Kidney epithelial cell (primary cell): Measurements from ENCODE around the gene PRX. TPM values are rescaled to one million over a fixed set of nuclear protein-coding genes. Genes with fewer than 3 reads are reported as not detected.

Experiments used
- DNase-seq: peaks from one replicate; pipeline ENCODE4 v3.0.0-alpha.2; 2010; ENCODE audit warnings: low read depth
- H3K27me3 ChIP-seq: 2 replicates; pipeline ENCODE4 v1.6.0; 2011; ENCODE audit warnings: low read length; ENCODE audit not compliant: control insufficient read depth, insufficient read depth
- H3K36me3 ChIP-seq: 2 replicates; pipeline ENCODE4 v1.5.1; 2011; ENCODE audit warnings: low read length; ENCODE audit not compliant: control insufficient read depth, insufficient read depth
- H3K4me3 ChIP-seq: 2 replicates; pipeline ENCODE4 v1.5.1; 2011; ENCODE audit warnings: low read depth, mild to moderate bottlenecking, control low read depth, low read length
- CTCF ChIP-seq: IDR thresholded peaks from 2 replicates; pipeline ENCODE4 v1.5.1; 2011; ENCODE audit warnings: mild to moderate bottlenecking, moderate library complexity, low read length, control low read depth, inconsistent platforms; ENCODE audit not compliant: insufficient read depth, poor library complexity, severe bottlenecking
- total RNA-seq: library from RNA; depleted of rRNA; stranded (reverse); fragments of >200 nt; gene quantifications from 2 replicates; pipeline ENCODE4 v1.2.3, GENCODE V29; 2015

Gene PRX
- total RNA-seq, 1 donor from 2014 or later = 2.7 TPM

GRCh38 chr19:40393894-40394815, 19.0 kb downstream of the PRX start:
- no peak overlapping the region for H3K4me3 ChIP-seq
- no peak for TF ChIP-seq CTCF
- peaks cover 20% of the 10 kb centered on the region for H3K27me3 ChIP-seq
- H3K36me3 ChIP-seq = no peaks in the 10 kb centered on the region
- no peak for DNase-seq

- Histone ChIP-seq H3K27me3 (peaks cover 16% of the 10 kb centered on the region), H3K4me3 (no peak overlapping the region), H3K36me3 (no peaks in the 10 kb centered on the region)
- peak; percentile 28 for TF ChIP-seq CTCF
- no peak for DNase-seq
Observed at GRCh38 chr19:40392894-40393517, 20.2 kb downstream of the PRX start.

GRCh38 chr19:40392123-40392522, 21.1 kb downstream of the PRX start:
- no peak for DNase-seq
- Histone ChIP-seq H3K4me3 (no peak overlapping the region), H3K27me3 (peaks cover 14% of the 10 kb centered on the region), H3K36me3 (no peaks in the 10 kb centered on the region)
- TF ChIP-seq CTCF = no peak

GRCh38 chr19:40390084-40390742, 23.0 kb downstream of the PRX start, which contains the start of gene HIPK4:
Gene HIPK4 (minus strand): TSS chr19:40390181. CDS start chr19:40389902, 279 bp downstream.
- H3K4me3 ChIP-seq = no peak within 1 kb of the TSS
- TF ChIP-seq CTCF = no peak
- no peaks in the 10 kb centered on the region for H3K36me3 ChIP-seq
- DNase-seq = no peak
- peaks cover 4% of the 10 kb centered on the region for H3K27me3 ChIP-seq

GRCh38 chr19:40389404-40390083, 23.6 kb downstream of the PRX start:
- no peak for TF ChIP-seq CTCF
- Histone ChIP-seq H3K36me3 (no peaks in the 10 kb centered on the region), H3K4me3 (no peak overlapping the region), H3K27me3 (no peaks in the 10 kb centered on the region)
- no peak for DNase-seq
